ENCODE results near the gene ADCY10.

Gene ADCY10

GRCh38 chr1:167937709-167938010, 23.7 kb upstream of the ADCY10 start:
- Histone ChIP-seq H3K4me1 (ENCODE audit: insufficient read depth, poor library complexity, severe bottlenecking) (peaks cover 11% of the 10 kb centered on the region), H3K4me3 (ENCODE audit: severe bottlenecking) (peak overlapping the region; percentile 66), H3K27me3 (ENCODE audit: insufficient read depth, poor library complexity, severe bottlenecking) (no peaks in the 10 kb centered on the region), H3K9me3 (ENCODE audit: severe bottlenecking) (no peaks in the 10 kb centered on the region), H3K36me3 (ENCODE audit: low read depth) (peaks cover 5% of the 10 kb centered on the region), H3K27ac (ENCODE audit: poor library complexity, severe bottlenecking) (peak overlapping the region; percentile 87)
- no peak for DNase-seq (ENCODE audit: low spot score)
- no peak for ATAC-seq (ENCODE audit: low read depth)
- no peak for TF ChIP-seq CTCF (IDR thresholded peaks at IDR 0.05; ENCODE audit: poor library complexity, severe bottlenecking)

DNA sequence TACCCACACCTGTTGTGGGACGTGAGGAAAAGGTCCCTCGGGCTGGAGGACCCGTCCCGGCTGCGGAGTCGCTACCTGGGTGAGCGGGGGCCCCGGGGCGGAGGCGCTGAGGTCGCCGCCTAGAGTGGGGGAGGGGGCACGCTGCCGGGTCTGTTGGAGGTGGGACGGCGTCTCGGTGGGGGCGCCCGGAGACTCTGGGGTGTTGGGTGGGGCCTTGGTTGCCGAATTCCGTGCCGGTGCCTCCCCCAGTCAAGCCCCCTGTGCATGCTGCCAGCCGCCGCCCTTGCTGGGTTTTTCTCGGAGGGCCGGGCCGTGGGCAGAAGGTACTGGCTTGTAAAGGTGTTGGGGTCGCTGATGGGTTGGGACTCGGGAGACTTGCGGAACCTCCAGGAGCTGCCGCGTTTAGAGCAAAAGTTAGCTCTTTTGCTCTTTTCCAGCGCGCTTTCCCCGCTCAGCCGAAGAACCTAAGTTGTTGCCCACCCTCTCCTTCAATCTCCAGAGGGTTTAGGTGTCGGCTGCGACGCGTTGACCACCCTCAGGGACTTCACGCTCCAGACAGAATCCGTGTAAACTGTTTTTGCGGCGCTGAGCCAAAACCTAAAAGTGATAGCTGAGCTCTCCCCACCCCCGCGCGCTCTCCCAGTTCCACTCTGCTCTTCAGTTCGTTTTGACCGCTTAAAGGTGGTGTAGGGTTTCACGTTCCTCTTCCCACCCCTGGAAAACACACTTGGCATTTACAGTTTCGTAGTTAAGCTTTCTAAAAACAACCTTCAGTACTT, 23.2 kb upstream of the ADCY10 start, which contains the start of gene MPC2:
TSS of gene MPC2 (minus strand) at position 143 of the 779 bp plus-strand sequence. CDS start 1,231 bp downstream, outside the sequence.
- Histone ChIP-seq H3K27ac (ENCODE audit: poor library complexity, severe bottlenecking) (peak within 1 kb of the TSS; percentile 87), H3K27me3 (ENCODE audit: insufficient read depth, poor library complexity, severe bottlenecking) (no peaks in the 10 kb centered on the region), H3K9me3 (ENCODE audit: severe bottlenecking) (no peaks in the 10 kb centered on the region), H3K4me3 (ENCODE audit: severe bottlenecking) (peak within 1 kb of the TSS; percentile 66), H3K4me1 (ENCODE audit: insufficient read depth, poor library complexity, severe bottlenecking) (peaks cover 11% of the 10 kb centered on the region), H3K36me3 (ENCODE audit: low read depth) (no peaks in the 10 kb centered on the region; the same call in 1 of the 2 replicates)
- no peak for TF ChIP-seq CTCF (IDR thresholded peaks at IDR 0.05; ENCODE audit: poor library complexity, severe bottlenecking)
- DNase-seq (ENCODE audit: low spot score) (peak; percentile 73), ATAC-seq (ENCODE audit: low read depth) (peak; percentile 33; the same call in 2 of the 3 replicates)

GRCh38 chr1:167936068-167936929, 22.4 kb upstream of the ADCY10 start, which contains the start of gene DCAF6:
TSS of gene DCAF6 (plus strand) at chr1:167936683. CDS start at chr1:167936912, 229 bp downstream.
- no peak for TF ChIP-seq CTCF (IDR thresholded peaks at IDR 0.05; ENCODE audit: poor library complexity, severe bottlenecking)
- Histone ChIP-seq H3K27ac (ENCODE audit: poor library complexity, severe bottlenecking) (peak within 1 kb of the TSS; percentile 87), H3K9me3 (ENCODE audit: severe bottlenecking) (no peaks in the 10 kb centered on the region), H3K4me1 (ENCODE audit: insufficient read depth, poor library complexity, severe bottlenecking) (peaks cover 11% of the 10 kb centered on the region), H3K27me3 (ENCODE audit: insufficient read depth, poor library complexity, severe bottlenecking) (no peaks in the 10 kb centered on the region), H3K36me3 (ENCODE audit: low read depth) (no peaks in the 10 kb centered on the region), H3K4me3 (ENCODE audit: severe bottlenecking) (peak within 1 kb of the TSS; percentile 66)
- ATAC-seq (ENCODE audit: low read depth) (peak; percentile 72), DNase-seq (ENCODE audit: low spot score) (peak; percentile 96)

GRCh38 chr1:167935216-167936067, 21.5 kb upstream of the ADCY10 start:
- H3K4me3 ChIP-seq (ENCODE audit: severe bottlenecking): peak overlapping the region; percentile 66
- H3K27ac ChIP-seq (ENCODE audit: poor library complexity, severe bottlenecking): peak overlapping the region; percentile 87
- no peaks in the 10 kb centered on the region for H3K27me3 ChIP-seq (ENCODE audit: insufficient read depth, poor library complexity, severe bottlenecking)
- peak; percentile 40 for ATAC-seq (ENCODE audit: low read depth)
- H3K4me1 ChIP-seq (ENCODE audit: insufficient read depth, poor library complexity, severe bottlenecking): peaks cover 11% of the 10 kb centered on the region
- no peak for DNase-seq (ENCODE audit: low spot score)
- H3K36me3 ChIP-seq (ENCODE audit: low read depth): no peaks in the 10 kb centered on the region
- H3K9me3 ChIP-seq (ENCODE audit: severe bottlenecking): no peaks in the 10 kb centered on the region
- no peak for TF ChIP-seq CTCF (IDR thresholded peaks at IDR 0.05; ENCODE audit: poor library complexity, severe bottlenecking)

All from RWPE2 (cell line).